ENCODE data around the gene CREG1.

DNA sequence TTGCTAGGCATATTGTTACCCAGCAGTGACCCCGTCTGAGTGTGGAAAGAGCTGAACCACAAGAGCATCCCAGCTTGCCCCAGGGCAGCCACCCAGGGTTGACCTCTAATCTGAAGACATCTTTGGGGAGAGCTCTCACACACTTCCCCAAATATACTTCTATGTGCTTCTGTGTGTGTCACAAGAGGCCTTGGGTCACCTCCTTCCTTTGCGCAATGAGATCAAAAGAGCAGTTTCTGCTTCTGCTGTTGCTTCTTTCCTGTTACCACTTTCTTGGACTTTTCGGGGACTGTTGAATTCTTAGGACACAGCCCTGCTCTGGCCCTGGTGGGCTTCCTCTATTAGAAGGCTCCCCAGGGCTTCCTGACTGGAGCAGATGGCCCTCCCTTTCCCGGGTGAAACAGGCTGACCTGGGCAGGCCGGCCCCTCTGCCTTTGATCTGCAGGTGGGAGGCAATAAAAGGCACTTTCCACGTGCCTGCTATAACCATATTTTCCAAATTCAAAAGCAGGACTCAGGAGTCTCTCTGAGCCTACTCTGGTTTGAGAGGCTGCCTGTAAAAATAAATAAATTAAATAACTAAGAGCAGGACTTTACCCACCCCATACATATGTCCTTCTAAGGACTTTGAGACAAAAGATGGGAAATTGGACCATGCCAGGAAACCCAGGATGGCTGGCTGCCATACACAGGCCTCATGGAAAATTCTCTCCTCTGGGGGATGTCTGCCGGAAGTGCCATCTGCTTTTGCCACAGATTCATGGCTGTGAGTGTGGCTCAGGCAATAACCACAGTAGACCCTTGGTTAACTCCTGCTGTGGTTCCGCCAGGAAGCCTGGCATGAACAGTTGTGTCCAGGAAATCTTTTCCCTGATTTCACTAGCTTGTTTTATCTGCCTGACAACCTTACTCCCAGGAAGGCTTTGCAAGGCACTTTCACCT lies 48.2 kb upstream of the CREG1 start:
- TF ChIP-seq EZH2 (IDR thresholded peaks at IDR 0.05) = no peak
- no peak for TF ChIP-seq FOXP2 (optimal IDR thresholded peaks at IDR 0.05; ENCODE audit: control extremely low read depth, extremely low read length, insufficient read depth)

All from SK-N-MC (cell line).